ENCODE measurements around the gene PLA2G6. TPM values are rescaled to one million over a fixed set of nuclear protein-coding genes. Genes with fewer than 3 reads are reported as not detected.

PLA2G6 gene
- total RNA-seq, 2 experiments from 2014 or later: 54.0 to 57.3 TPM

- CTCF ChIA-PET: interaction anchor here (0.6 to 2.0 kb wide), 2 partner anchors 52 to 1728 kb away, joined by 4 to 11 read pairs; no protein-coding TSS in a partner anchor
- intact Hi-C loops (cut with DNase I, micrococcal nuclease): loop anchor here in 1 of 2 experiments (1.0 kb wide), 1 partner anchor 51 kb away; no protein-coding TSS in a partner anchor
- H3K27ac Mint-ChIP-seq: no peak overlapping the region
- H3K27me3 Mint-ChIP-seq: no peaks in the 10 kb centered on the region
- H3K36me3 Mint-ChIP-seq (ENCODE audit: low read depth): no peaks in the 10 kb centered on the region
- H3K9me3 Mint-ChIP-seq (ENCODE audit: low read depth): no peaks in the 10 kb centered on the region
- H3K4me1 Mint-ChIP-seq: peaks cover 4% of the 10 kb centered on the region
- POLR2A ChIA-PET: no interaction called here
- DNase-seq (no peak), ATAC-seq (no peak)
- no peak overlapping the region for H3K4me3 Mint-ChIP-seq
Observed at GRCh38 chr22:38103641-38104040, 78.0 kb downstream of the PLA2G6 start.

GRCh38 chr22:38098410-38099249 is 83.0 kb downstream of the PLA2G6 start:
- intact Hi-C loops (cut with DNase I, micrococcal nuclease): no loop called here
- DNase-seq (no peak), ATAC-seq (no peak)
- CTCF ChIA-PET: interaction anchor here (0.9 to 2.6 kb wide), 3 partner anchors 24 to 47 kb away, joined by 3 to 10 read pairs (median 3); no protein-coding TSS in a partner anchor
- H3K4me1 Mint-ChIP-seq: no peaks in the 10 kb centered on the region
- H3K27ac Mint-ChIP-seq: no peak overlapping the region
- POLR2A ChIA-PET: no interaction called here
- H3K27me3 Mint-ChIP-seq: no peaks in the 10 kb centered on the region
- H3K36me3 Mint-ChIP-seq (ENCODE audit: low read depth): no peaks in the 10 kb centered on the region
- H3K4me3 Mint-ChIP-seq: no peak overlapping the region
- H3K9me3 Mint-ChIP-seq (ENCODE audit: low read depth): no peaks in the 10 kb centered on the region

GRCh38 chr22:38097557-38098409 is 83.8 kb downstream of the PLA2G6 start:
- ATAC-seq: no peak

GRCh38 chr22:38097058-38097457 is 84.6 kb downstream of the PLA2G6 start:
- no peak for ATAC-seq
- DNase-seq: no peak
- ChIA-PET CTCF (interaction anchor here (0.6 to 0.7 kb wide), 2 partner anchors 773 to 1212 kb away, joined by 3 read pairs; no protein-coding TSS in a partner anchor), POLR2A (no interaction called here)
- Mint-ChIP-seq H3K36me3 (ENCODE audit: low read depth) (peaks cover 3% of the 10 kb centered on the region), H3K4me3 (no peak overlapping the region), H3K9me3 (ENCODE audit: low read depth) (no peaks in the 10 kb centered on the region), H3K4me1 (no peaks in the 10 kb centered on the region), H3K27me3 (no peaks in the 10 kb centered on the region), H3K27ac (no peak overlapping the region)
- intact Hi-C loops (cut with DNase I, micrococcal nuclease): no loop called here

More at GRCh38 chr22:38097557-38098409, 83.8 kb downstream of the PLA2G6 start:
- CTCF ChIA-PET: interaction anchor here (0.9 to 1.0 kb wide), 2 partner anchors 23 to 47 kb away, joined by 3 read pairs; no protein-coding TSS in a partner anchor
- no peak overlapping the region for H3K4me3 Mint-ChIP-seq
- no peaks in the 10 kb centered on the region for H3K9me3 Mint-ChIP-seq (ENCODE audit: low read depth)
- POLR2A ChIA-PET: no interaction called here
- intact Hi-C loops (cut with DNase I, micrococcal nuclease): no loop called here
- no peaks in the 10 kb centered on the region for H3K27me3 Mint-ChIP-seq
- H3K27ac Mint-ChIP-seq: no peak overlapping the region
- H3K36me3 Mint-ChIP-seq (ENCODE audit: low read depth): no peaks in the 10 kb centered on the region
- no peak for DNase-seq
- no peaks in the 10 kb centered on the region for H3K4me1 Mint-ChIP-seq

- no peak overlapping the region for H3K4me3 Mint-ChIP-seq
- H3K27me3 Mint-ChIP-seq: peaks cover 10% of the 10 kb centered on the region
- H3K4me1 Mint-ChIP-seq: no peaks in the 10 kb centered on the region
- no peak overlapping the region for H3K27ac Mint-ChIP-seq
- H3K36me3 Mint-ChIP-seq (ENCODE audit: low read depth): peaks cover 5% of the 10 kb centered on the region
- DNase-seq: no peak
- intact Hi-C loops (cut with DNase I, micrococcal nuclease): no loop called here
- ChIA-PET CTCF (interaction anchor here (0.8 kb wide), 1 partner anchor 11 kb away, joined by 6 read pairs; no protein-coding TSS in a partner anchor), POLR2A (no interaction called here)
- no peak for ATAC-seq
- no peaks in the 10 kb centered on the region for H3K9me3 Mint-ChIP-seq (ENCODE audit: low read depth)
Observed at GRCh38 chr22:38089474-38089851, 92.2 kb downstream of the PLA2G6 start.

- no peak for ATAC-seq
- Mint-ChIP-seq H3K27me3 (peaks cover 10% of the 10 kb centered on the region), H3K9me3 (ENCODE audit: low read depth) (no peaks in the 10 kb centered on the region), H3K4me1 (no peaks in the 10 kb centered on the region), H3K36me3 (ENCODE audit: low read depth) (peaks cover 5% of the 10 kb centered on the region), H3K4me3 (no peak overlapping the region), H3K27ac (no peak overlapping the region)
- ChIA-PET CTCF (interaction anchor here (0.8 kb wide), 1 partner anchor 12 kb away, joined by 6 read pairs; no protein-coding TSS in a partner anchor), POLR2A (no interaction called here)
- DNase-seq: no peak
- intact Hi-C loops (cut with DNase I, micrococcal nuclease): no loop called here
Observed at GRCh38 chr22:38088629-38089473, 92.8 kb downstream of the PLA2G6 start.

GRCh38 chr22:38087855-38088254 is 93.8 kb downstream of the PLA2G6 start:
- ChIA-PET CTCF (interaction anchor here (1.0 kb wide), 1 partner anchor 268 kb away, joined by 3 read pairs; no protein-coding TSS in a partner anchor), POLR2A (no interaction called here)
- no peak for ATAC-seq
- no peak overlapping the region for H3K4me3 Mint-ChIP-seq
- no peaks in the 10 kb centered on the region for H3K4me1 Mint-ChIP-seq
- DNase-seq: no peak
- H3K9me3 Mint-ChIP-seq (ENCODE audit: low read depth): no peaks in the 10 kb centered on the region
- H3K27me3 Mint-ChIP-seq: peaks cover 10% of the 10 kb centered on the region
- no peak overlapping the region for H3K27ac Mint-ChIP-seq
- peaks cover 5% of the 10 kb centered on the region for H3K36me3 Mint-ChIP-seq (ENCODE audit: low read depth)
- intact Hi-C loops (cut with DNase I, micrococcal nuclease): no loop called here

GRCh38 chr22:38086942-38087341 is 94.7 kb downstream of the PLA2G6 start:
- H3K9me3 Mint-ChIP-seq (ENCODE audit: low read depth): no peaks in the 10 kb centered on the region
- H3K4me1 Mint-ChIP-seq: no peaks in the 10 kb centered on the region
- ATAC-seq: no peak
- no peak overlapping the region for H3K4me3 Mint-ChIP-seq
- intact Hi-C loops (cut with DNase I, micrococcal nuclease): no loop called here
- H3K36me3 Mint-ChIP-seq (ENCODE audit: low read depth): peaks cover 2% of the 10 kb centered on the region
- no peak for DNase-seq
- H3K27ac Mint-ChIP-seq: no peak overlapping the region
- POLR2A ChIA-PET: no interaction called here
- CTCF ChIA-PET: interaction anchor here (1.0 kb wide), 1 partner anchor 269 kb away, joined by 3 read pairs; no protein-coding TSS in a partner anchor
- peaks cover 11% of the 10 kb centered on the region for H3K27me3 Mint-ChIP-seq

GRCh38 chr22:38086001-38086845 is 95.4 kb downstream of the PLA2G6 start:
- Mint-ChIP-seq H3K27me3 (peaks cover 14% of the 10 kb centered on the region), H3K4me3 (no peak overlapping the region), H3K9me3 (ENCODE audit: low read depth) (no peaks in the 10 kb centered on the region), H3K36me3 (ENCODE audit: low read depth) (peaks cover 2% of the 10 kb centered on the region), H3K27ac (no peak overlapping the region), H3K4me1 (no peaks in the 10 kb centered on the region)
- no peak for ATAC-seq
- no peak for DNase-seq
- POLR2A ChIA-PET: no interaction called here
- intact Hi-C loops (cut with DNase I, micrococcal nuclease): no loop called here
- CTCF ChIA-PET: no interaction called here

- no peak overlapping the region for H3K4me3 Mint-ChIP-seq
- no peaks in the 10 kb centered on the region for H3K9me3 Mint-ChIP-seq (ENCODE audit: low read depth)
- H3K27me3 Mint-ChIP-seq: peaks cover 17% of the 10 kb centered on the region
- intact Hi-C loops (cut with DNase I, micrococcal nuclease): no loop called here
- H3K4me1 Mint-ChIP-seq: no peaks in the 10 kb centered on the region
- CTCF ChIA-PET: no interaction called here
- POLR2A ChIA-PET: interaction anchor here (0.6 kb wide), 2 partner anchors 267 to 1507 kb away, joined by 3 read pairs; no protein-coding TSS in a partner anchor
- DNase-seq: no peak
- H3K27ac Mint-ChIP-seq: no peak overlapping the region
- no peak for ATAC-seq
- peaks cover 2% of the 10 kb centered on the region for H3K36me3 Mint-ChIP-seq (ENCODE audit: low read depth)
Observed at GRCh38 chr22:38085501-38085900, 96.1 kb downstream of the PLA2G6 start.
